GM18867 (cell line): ENCODE data around the gene PGLYRP3.
"Not testable (repeated sequence)": the region's sequence is repeated elsewhere in the genome, so short reads cannot be mapped to it uniquely, and the experiment has no call there.

Source experiments
- ATAC-seq: cut with Tn5 transposase; IDR thresholded peaks from one replicate; pipeline ENCODE4 v1.9.1; 2021; ENCODE audit warnings: mild to moderate bottlenecking, moderate library complexity; ENCODE audit not compliant: unreplicated experiment

Gene PGLYRP3

DNA sequence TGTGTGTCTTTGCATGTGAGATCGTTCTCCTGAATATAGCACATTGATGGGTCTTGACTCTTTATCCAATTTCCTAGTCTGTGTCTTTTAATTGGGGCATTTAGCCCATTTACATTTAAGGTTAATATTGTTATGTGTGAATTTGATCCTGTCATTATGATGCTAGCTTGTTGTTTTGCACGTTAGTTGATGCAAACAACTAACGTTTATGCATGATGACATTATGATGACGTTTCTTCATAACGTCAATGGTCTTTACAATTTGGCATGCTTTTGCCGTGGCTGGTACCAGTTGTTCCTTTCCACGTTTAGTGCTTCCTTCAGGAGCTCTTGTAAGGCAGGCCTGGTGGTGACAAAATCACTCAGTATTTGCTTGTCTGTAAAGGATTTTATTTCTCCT lies 5.4 kb upstream of the PGLYRP3 start:
- not testable (repeated sequence) for ATAC-seq

GRCh38 chr1:153316013-153316412 lies 3.3 kb upstream of the PGLYRP3 start:
- not testable (repeated sequence) for ATAC-seq

DNA sequence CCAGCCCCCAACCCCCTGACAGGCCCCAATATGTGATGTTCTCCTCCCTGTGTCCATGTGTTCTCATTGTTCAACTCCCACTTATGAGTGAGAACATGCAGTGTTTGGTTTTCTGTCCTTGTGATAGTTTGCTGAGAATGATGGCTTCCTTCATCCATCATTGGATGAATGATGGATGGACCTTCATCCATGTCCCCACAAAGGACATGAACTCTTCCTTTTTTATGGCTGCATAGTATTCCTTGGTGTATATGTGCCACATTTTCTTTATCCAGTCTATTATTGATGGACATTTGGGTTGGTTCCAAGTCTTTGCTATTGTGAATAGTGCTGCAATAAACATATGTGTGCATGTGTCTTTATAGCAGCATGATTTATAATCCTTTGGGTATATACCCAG lies 1.6 kb upstream of the PGLYRP3 start:
- ATAC-seq: not testable (repeated sequence)

- no peak for ATAC-seq
These were observed 536 bp upstream of the PGLYRP3 start for GRCh38 chr1:153313288-153313687.

DNA sequence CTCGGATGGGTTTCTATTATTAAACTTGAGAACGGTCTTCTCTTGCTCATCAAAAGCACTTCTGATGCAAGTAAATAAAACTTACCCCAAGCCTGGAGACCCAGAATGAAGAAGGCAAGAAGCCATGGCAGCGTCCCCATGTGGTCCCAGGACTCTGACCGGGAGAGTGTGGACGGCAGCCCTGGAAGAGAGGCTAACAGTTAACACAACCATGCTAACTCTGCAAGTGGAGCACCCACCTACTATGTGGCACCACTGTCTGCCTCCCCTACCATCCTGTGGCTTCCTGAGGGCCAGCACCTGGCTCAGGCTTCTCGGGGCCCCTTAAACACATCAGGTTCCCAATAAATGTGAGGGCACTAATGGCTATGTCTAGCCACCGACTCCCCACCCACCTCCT lies 2.2 kb downstream of the PGLYRP3 start:
- ATAC-seq: no peak

GRCh38 chr1:153309441-153309840 lies 3.3 kb downstream of the PGLYRP3 start:
- no peak for ATAC-seq

DNA sequence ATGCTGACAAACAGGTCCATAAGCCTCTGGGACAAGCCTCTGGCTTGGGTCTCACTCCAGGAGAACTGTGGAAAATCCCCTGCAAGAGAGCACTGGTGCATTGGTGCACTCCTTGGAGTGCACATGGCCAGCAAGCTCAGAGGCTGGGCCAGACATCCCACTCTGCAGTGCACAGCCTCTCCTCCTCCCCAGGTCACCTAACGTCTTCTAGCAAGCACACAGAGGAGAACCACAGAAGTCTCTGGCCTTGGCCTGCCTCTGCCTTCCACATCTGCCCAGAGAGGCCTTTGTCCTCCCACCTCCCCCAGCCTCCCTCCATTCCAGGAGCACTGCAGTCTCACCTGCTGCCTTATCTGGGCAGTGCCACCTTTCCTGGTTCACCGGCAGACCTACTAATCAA lies 4.2 kb downstream of the PGLYRP3 start:
- ATAC-seq: no peak

DNA sequence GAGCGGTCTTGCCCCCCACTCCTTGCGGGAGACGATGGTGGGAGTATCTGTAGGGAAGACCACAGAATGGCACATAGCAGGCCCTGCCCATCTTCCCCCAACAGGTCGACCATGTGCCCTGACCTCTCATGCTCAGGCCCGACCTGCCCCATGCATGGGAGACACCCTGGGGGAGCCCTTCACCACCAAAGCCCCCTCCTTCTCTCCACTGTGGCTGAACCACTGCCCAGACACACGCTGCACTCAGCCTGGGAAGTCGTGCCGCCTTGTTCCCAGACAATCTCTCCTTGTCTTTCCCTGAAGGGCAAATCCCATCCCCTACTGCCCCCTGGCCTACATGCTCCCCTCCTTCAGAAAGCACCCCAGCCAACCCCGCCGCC lies 5.5 kb downstream of the PGLYRP3 start:
- no peak for ATAC-seq

GRCh38 chr1:153306303-153307220 lies 6.2 kb downstream of the PGLYRP3 start:
- no peak for ATAC-seq

DNA sequence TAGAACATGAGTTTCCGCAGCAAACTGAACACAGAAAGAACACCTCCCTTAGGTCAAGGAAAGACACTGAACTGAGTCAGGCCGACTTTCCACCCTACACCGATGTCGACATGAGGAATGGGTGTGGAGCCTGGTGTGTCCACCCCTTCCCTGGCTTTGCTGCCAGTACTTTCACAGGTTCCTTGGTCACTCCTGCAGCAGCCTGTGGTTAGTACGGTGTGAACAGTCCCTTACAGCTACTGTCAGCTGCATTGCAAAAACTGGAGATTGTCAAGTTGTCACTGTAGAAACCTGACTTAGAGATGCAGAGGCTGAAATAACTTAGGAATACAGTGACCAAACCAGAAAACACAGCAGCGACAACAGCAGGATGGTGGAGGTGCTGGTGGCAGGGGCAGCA lies 7.1 kb downstream of the PGLYRP3 start:
- no peak for ATAC-seq

- ATAC-seq: no peak
These were observed 10.4 kb downstream of the PGLYRP3 start for GRCh38 chr1:153302308-153302707.

DNA sequence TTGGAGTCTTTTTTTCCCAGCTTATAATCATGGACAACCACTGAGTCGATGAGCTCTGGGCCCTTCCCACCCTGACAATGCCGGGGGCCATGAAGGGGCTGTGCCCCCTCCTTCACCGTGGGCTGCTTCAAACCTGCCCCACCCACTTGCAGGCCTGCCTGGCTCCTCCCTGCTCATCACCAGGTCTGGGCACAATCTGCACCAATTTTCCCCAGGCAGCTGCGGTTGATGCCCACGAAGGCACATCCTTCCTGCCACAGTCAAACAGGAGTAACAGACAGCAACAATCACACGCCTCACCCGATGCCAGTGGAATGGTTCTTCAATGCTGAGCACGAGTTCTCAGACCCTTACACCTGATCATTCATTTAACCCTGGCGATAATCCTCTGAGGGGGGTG lies 18.9 kb downstream of the PGLYRP3 start:
- no peak for ATAC-seq

DNA sequence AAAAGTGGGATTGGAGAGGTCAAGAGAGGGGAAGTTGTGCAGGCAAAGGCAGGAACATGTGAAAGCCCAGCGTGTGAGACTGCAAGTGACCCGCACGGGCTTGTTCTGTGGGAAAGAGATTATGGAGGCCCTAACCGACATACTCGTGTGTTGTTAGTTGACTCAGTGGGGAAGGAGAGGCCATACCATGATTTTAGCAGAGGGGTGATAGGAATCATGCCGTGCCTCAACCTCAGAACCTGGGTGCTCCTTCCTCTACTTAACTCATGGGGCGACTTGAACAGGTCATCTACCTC lies 19.3 kb downstream of the PGLYRP3 start:
- no peak for ATAC-seq

DNA sequence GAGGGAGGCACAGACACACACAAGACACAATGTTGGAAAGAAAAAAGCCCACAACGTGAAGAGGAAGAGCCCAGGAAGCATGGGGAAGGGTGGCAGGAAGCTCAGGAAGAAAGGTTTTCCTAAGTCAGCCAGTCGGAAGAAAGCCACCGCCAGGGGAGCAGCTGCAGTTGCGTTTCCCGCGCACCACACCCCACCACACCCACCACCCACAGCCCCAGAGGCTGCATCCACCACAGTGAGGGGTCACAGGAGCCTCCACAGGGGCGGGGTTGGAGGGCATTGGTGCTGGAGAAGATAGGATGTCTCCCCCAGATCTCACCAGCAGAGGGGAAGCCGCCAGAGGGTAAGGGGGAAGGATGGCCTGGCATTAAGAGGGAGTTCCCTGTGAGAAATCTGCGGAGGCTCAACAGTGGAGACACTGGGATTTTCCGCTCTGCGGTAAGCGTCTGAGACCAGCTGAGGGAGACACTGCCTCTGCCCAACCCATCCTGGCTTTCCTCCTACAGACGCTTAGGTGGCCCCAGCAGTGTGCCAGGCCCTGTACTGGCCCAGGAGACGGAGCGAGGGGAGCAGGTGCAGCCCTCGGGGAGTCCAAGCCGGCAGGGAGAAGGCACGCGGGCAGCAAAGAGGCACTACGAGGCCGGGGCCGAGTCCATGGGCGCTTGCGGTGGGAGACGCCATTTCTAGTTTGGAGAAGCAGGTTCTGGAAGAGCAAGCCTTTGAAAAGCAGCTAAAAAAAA lies 19.8 kb downstream of the PGLYRP3 start:
- ATAC-seq: no peak

DNA sequence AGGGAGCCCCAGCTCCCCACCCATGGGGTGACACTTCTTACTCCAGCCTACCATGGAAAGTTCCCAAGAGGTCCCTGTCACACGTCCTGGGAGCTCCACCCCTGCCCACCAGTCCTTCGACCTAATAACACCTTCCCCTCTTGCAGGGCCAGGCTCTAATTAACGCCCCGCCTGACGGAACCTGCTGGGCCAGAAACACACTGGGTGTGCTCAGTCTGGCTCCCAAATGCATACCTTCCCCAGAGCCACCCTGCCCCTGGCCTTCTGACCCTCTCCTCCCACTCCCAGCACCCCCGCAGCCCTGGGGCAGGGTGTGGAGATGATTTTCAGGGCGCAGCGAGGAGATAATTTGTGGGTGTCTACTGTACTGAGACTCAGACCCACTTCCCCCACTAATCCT lies 20.6 kb downstream of the PGLYRP3 start:
- no peak for ATAC-seq

GRCh38 chr1:153291514-153291913 lies 21.2 kb downstream of the PGLYRP3 start:
- no peak for ATAC-seq

GRCh38 chr1:153288634-153289275 lies 24.0 kb downstream of the PGLYRP3 start:
- ATAC-seq: peak; percentile 42

DNA sequence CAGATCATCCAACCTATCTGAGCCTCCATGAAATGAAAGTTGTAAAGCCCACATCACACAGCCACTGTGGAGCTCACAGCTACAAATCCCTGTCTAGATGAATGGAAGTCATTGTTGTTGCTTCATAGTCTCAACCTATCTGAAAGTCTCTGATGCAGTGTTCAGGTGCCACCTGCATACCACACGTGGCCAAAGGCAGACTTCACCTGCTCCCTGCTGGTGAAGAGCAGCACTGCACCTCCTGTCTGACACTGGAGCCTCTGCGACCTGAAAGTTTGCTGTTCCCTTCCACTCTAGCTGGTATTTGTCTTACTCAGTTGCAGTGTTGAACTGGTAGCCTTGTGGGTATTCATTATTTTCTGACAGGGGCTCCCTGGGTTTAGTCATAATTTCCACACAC lies 34.9 kb downstream of the PGLYRP3 start:
- peak; percentile 91 for ATAC-seq

GRCh38 chr1:153272186-153272585 lies 40.6 kb downstream of the PGLYRP3 start:
- no peak for ATAC-seq

DNA sequence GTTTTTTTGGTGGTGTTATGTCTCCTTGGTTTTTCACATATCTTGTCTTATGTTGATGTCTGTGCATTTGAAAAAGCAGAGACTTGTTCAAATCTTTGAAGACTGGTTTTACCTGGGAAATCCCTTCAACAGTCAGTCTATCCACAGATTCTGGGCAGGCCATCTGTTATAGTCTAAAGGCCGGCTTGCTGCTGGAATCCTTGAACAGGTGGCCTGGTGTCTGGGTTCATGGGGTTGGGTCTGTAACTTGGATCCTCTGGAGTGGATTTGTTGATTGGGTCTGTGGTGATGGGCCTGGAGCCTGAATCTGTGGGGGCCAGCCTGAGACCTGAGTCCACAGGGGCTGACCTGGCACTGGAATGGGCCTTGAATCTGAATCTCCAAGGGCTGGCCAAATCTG lies 41.0 kb downstream of the PGLYRP3 start:
- ATAC-seq: no peak

DNA sequence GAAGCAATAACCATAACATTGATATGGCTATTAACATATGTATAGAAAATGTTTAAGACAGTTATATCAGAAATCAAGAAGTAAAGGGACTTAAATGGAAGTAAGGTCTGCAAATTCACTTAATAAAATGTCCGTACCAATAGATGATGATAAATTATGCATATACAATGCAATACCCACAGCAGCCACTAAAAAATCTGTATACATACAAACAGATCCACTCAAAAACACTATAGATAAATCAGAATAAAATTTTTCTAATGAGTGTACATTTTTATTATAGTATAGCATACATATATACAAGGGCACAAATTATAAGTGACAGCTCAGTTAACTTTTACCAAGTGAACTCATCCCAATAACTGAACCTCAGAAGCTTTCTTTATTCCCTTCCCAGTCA lies 47.3 kb downstream of the PGLYRP3 start:
- ATAC-seq: no peak
